Neural cell (in vitro differentiated cells): Measurements from ENCODE around the gene DSTN. TPM values are rescaled to one million over a fixed set of nuclear protein-coding genes. Genes with fewer than 3 reads are reported as not detected.

ENCODE experiments used
- polyA plus RNA-seq: library from polyadenylated mRNA; depleted of rRNA; stranded (reverse); fragments of >200 nt; gene quantifications from 2 replicates; pipeline ENCODE4 v1.2.3, GENCODE V29; 2014

Gene DSTN
- polyA plus RNA-seq, 1 donor from 2014 or later: 276 TPM

Other genes starting within 250 kb of the DSTN start
- 1.3 and 2.3 TPM in 2 replicates for gene BFSP1, start 38.7 kb upstream of the DSTN start, polyA plus RNA-seq
- gene RRBP1, start 112.2 kb downstream of the DSTN start, polyA plus RNA-seq: 2.2 and 5.2 TPM in 2 replicates
- not detected in 2 replicates for gene BANF2, start 129.9 kb downstream of the DSTN start, polyA plus RNA-seq